GM18502 (cell line): Measurements from ENCODE around the gene GMEB2.

Experiments
- ATAC-seq: cut with Tn5 transposase; IDR thresholded peaks from one replicate; pipeline ENCODE4 v1.9.1; 2021; ENCODE audit warnings: mild to moderate bottlenecking; ENCODE audit not compliant: unreplicated experiment, poor library complexity

The GMEB2 gene

DNA sequence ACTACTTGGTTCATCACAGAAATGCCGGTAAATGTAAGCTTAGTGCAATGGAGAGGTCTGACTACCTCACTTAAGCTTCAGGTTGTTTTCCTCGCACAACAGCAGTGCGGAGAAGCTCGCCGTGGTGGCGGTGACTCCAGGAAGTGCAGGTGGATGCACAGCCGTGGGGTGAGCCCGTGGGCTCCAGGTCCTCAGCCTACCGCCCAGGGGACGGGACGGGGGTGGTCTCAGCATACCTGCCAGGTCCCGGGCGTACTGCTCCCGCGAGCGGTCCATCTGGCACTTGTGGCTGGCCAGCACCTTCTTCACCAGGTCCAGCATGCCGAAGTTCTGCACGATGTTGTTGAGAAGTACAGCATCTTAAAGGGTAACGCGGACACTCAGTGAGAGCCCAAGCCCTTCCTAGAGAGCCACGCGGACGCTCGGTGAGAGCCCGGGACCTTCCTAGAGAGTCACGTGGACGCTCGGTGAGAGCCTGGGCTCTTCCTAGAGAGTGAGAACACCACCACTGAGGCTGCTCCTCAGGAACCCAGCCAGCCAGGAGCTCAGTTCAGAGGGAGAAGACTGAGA lies 35.0 kb downstream of the GMEB2 start:
- ATAC-seq = no peak

DNA sequence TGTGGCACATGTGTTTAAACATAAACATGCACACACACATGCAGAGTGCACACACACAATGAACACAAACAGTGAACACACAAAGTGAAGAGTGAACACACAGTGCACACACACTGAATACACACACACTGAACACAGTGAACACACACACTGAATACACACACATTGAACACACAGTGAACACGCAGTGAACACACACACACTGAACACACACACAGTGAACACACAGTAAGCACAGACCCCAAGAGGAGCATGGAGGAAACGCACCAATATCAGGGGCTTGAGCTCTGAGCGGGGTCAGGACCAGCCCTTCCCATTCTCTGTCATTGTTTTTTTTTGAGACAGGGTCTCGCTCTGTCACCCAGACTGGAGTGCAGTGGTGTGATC lies 35.8 kb downstream of the GMEB2 start:
- ATAC-seq = no peak

DNA sequence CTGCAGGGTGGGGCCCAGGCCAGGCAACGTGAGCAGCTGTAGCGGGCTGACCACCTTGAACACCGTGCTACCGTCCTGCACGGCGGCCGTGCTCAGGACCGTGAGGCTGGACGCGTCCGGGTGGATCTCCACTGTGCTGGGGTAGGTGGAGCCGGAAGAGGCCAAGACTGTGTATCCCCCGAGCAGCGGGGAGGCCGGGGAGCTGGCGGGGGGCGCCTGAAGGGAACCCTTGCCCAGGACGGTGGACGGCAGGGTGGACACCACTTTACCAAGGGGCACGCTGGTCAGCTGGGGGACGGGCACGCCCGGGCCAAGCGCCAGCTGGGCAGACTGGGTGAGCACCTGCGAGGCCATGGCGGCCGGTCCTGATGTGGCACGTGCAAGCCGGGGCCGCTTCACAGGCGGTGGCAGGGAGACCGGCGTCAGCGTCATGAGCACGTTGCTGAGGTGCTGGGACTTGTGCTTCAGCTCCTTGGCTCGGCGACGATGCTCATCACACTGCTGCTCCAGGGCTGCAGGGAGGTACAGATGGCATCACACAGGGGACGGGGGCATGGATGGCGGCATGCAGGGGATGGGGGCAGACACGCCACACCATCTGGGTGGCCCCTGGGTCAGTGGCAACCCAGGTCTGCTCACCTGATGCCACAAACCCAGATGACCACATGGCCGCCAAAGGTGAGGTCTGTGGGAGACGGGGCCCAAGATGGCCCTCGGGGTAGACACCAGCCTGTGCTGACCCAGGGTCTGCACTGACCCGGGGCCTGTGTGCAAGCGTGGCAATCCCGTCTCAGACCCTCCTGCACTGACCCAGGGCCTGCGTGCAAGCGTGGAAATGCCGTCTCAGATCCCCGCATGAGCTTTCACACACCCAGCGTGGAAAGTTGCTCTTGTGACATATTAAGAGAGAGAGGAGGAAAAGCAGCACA lies 36.4 kb downstream of the GMEB2 start:
- ATAC-seq = no peak

DNA sequence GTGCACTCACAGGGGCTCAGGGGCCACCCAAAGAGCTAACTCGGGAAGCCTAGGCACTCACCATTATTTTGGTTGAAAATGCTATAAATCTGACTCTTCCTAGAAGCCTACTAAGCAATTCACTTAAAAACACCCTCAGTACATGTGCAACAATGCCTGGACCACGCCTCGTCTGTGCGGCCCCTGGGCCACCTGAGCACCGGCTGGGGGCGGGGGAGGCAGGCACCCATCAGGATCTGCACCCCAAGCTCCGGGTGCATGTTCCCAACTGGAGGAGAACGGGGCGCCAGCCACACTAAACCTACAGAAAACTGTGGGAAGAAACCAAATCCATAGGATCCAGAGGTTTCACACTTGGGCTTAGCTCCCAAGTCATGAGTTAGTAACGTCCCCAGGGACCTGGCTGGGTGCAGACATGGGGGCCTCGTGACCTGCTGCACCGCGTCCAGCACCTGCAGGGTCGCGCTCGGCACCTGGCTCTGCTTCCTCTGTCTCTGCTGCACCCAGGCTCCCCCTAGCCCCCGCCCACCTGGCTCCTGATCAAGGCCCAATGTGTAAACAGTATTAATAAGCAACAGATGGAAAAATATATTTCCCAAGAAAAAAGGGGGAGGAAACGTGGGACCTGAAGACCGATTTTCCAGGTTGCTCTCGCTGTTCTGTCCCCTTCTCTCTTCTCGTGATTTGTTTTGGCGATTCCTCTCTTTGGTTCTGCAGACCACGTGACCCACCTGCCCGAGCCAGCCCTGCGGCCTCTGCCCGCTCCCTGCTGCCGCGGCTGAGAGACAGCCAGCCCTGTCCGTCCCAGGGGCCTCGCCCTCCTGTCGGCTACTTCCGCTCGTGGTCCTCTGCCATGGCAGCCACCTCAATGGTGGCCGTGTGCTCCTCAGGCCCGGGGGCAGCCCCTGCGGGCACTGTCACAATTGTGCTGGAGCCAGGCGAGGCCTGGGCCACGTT lies 37.4 kb downstream of the GMEB2 start:
- no peak for ATAC-seq

DNA sequence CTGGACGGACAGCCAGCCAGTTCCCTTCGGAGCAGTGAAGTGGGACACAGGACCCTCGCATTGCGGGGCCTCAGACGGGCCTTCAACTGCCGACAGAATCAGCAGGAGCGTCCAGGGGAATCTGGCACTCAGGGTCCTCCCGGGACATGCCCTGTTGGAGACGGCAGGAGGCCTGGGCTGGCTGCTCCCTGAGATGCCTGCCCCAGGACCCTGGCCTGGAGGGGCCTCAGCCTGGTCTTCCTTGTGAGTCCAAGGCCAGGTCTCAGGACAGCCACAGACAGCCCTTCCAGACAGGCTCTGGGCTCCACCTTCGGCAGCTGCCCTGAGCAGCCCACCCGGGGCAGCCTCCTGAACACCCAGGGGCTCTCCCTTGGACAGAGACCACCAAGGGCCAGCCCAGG lies 38.3 kb downstream of the GMEB2 start:
- no peak for ATAC-seq

DNA sequence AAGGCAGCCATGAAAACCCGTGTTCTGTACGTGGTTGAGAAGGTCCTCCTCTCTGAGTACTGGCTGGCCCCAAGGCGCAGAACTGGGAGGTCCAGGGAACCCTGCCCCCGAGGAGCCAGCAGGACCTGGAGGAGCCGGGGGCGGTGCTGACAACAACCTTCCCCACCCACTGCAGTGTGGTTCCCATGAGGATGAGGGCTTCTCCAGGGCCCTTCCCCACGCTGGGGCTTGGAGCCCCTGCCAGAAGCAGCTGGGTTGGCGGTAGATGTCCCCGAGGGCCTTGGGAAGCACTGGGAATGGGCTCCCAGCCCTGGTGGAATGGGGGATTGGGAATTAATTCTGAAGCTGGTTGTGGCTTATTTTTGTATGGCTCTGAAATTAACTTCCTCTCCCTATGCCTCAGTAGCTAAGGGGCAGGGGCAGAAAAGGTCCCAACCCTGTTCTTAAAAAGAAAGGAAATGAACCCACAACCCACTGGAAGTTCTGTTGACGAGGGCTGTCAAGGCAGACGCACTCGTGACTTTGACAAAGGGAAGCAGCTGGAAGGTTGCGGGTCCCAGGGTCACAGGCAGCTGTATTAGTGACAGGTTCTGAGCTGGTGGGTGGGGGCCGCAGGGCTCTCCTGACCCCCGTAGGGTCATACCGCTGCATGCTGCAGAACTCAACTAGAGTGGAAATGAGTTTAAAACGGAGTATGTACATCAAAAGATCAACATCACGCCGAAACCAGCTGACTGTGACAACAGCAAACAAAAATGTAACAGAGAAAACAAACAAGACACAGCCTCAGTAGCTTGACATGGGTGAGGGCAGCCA lies 38.9 kb downstream of the GMEB2 start:
- no peak for ATAC-seq

DNA sequence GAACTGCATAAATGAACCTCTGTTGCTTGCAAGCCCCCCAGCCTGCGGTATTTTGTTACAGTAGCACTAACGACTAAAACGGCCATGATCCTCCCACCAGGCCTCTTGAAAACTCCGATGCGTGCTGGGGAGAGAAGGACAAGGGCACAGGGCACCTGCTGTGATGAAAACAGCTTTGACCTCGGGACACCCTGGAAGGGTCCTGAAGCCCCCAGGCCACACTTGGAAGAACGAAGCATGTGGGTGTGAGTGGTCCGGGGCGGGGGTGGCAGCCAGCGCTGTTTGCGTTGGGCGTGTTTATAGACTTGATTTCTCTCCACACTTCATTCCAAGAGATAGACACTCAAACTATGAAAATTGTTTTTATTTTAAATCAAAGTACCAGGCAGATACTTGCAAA lies 39.6 kb downstream of the GMEB2 start:
- no peak for ATAC-seq

DNA sequence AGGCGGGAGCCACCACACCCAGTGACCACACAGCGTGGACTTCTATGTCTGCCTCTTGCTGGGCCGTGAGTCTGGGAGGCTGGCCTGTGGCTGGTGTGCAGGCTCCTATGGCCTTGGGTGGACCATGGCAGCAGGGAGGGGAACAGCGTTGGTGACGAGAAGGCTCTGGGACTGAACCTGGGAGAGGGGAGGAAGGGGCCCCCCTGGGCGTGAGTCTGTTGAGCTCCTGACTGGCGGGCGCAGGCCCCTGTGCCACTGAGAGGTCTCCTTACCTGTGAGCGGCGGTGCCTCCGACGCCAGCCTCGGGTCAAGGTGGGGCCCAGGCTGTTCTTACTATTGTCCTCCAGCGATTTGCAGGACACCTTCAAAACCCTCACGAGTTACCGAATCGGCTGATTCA lies 40.1 kb downstream of the GMEB2 start:
- no peak for ATAC-seq

DNA sequence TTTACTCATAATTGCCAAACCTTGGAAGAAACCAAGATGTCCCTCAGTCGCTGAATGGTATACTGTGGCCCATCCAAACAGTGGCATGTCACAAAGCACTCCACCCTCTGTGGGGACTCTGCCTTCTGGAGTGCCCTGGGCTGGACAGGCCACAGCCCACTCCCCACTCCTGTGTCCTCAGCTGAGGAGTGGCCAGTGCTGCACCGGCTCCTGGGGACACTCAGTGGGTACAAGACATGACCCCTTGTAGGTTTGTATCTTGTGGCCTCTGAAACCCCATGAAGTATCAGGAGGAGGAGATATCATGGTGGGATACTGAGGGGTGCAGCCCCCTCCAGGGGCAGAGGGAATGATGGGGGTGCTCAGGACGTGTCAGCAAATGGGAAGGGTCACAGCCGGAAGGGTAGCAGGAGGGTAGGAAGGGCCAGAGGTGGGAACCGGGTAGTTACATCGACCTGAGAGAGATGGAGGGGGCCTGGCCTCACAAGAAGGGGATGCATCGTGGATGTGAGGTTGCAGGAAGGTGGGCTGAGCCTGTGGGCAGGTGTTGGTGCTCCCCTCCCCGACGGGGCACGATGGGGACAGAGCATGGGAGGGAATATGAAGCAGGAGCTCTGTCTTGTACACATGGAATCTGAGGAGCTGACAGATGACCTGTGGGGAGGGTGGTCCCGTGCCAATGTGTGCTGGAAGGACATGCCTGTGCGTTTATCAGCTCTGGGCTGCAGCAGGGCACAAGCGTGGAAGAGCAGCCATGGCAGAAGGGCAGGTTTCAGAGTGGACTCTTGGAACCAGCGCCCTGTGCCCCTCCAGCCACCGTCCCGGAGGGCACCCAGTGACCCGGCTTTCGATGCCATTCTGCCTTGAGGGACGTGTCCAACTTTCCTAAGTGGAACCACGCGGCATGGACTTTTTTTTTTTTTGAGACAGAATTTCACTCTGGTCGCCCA lies 41.0 kb downstream of the GMEB2 start:
- no peak for ATAC-seq

DNA sequence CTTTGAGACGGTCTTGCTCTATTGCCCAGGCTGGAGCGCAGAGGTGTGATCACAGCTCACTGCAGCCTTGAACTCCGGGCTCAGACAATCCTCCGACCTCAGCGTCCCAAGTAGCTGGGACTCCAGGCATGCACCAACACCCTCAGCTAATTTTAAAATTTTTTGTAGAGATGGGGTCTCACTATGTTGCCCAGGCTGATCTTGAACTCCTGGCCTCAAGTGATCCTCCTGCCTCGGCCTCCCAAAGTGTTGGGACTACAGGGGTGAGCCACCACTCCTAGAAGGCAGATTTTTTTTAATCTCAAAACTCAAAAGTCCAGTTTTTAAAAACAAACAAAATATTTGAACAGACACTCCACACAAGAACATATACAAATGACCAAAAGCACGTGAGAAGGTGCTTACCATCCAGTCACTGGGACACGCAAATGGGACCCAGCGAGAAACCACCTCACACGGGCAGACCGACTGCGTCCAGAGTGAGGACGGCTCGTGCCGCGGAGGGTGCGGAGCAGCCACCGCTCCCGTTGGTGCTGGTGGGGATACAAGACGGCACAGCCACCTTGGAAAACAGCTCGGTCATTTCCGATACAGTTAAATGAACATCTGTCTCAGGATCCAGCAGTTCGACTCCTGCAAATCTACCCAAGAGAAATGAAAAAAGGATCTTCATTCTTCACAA lies 44.4 kb downstream of the GMEB2 start:
- no peak for ATAC-seq

DNA sequence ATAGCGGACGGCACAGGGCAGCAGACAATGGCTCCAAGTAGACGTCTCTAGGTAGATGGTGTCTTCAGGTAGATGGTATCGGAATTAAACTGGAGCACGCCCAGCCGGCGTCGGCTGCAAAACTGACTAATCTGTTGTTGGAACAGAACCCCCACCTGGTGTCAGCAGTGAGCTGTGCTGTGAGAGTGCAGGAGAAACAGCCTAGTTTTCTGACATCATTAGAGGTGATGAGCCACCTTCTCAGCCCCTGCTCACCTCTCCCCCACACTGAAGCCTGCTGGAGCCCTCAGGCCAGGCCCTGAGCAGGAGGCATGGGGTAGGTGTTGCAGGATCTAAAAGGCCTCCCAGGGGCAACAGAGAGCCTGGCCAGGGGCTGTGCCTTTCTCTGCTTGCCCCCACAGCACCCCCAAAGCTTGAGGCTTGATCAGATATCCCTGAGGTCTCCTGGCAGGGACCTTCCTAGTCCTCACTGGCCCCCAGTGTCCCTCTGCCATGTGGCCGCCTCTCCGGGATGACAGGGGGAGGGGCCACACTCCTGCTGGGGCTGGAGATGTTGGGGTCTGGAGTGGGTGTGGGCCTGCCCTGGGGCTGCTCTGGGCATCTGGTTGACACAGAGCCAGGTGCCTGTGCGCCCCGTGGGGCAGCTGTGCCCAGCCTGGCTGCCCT lies 46.0 kb downstream of the GMEB2 start:
- no peak for ATAC-seq

DNA sequence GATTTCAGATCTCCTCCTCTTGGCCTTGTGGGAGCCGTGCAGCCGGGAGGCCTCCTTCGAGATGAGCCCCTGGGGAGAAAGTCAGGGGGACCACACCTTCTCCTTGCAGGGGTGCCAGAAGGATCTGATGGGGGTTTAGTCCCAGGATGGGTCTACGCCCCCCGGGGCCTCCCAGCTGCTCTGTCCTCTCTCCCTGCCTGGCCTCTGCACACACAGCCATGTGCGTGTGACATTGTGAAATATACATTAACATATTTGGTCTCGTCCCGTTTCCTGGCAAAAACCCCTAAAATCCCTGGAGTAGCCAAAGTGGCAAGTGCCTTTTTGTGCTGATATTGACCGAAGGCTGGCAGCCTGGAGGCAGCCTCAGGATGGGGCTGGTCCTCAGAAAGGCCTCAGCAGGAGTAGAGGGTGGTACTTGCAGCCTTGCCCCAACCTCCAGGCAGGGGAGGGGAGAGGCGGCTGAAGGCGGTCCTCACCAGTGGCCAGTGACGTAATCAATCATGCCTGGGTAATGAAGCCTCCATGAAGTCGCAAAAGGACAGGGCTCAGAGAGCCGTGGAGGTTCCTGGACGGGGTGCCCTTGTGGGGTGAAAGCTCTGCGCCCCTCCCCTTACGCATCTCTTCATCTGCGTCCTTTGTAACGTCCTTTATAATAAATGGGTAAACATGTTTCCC lies 47.7 kb downstream of the GMEB2 start:
- ATAC-seq = no peak

DNA sequence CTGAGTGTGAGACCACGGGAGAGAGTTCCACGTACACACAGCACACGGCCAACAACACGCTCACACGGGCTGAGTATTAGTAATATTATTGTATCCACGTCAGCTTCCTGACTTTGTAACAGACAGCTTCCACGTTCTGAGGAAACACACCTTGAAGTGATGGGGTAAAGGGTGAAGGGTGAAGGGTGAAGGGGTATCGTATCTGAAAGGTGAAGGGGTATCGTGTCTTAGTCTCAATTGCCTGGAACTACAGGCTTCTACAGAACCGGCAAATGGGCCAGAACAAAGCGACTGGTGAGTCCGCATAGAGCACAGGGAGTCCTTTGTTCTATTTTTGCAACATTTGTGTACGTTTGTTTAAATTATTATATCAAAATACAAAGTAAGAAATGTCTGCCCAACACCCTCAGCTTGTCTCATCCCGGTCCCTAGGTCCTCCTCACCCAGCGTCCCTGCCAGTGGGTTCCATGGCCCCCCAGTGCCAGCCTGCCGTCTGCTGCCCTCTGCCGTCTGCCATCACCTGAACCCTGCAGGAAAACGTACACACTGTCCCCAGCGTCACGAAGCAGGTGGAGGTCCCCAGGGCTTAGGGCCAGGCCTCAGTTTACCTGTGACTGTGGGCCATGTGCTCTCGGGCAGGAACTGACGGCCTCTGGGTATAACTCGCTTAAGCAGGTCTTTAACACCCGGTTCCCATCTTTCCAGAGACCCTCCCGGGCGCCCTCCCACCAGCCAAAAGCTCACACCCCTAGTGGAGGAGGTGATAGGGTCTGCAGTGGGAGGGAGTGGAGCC lies 48.5 kb downstream of the GMEB2 start:
- no peak for ATAC-seq

DNA sequence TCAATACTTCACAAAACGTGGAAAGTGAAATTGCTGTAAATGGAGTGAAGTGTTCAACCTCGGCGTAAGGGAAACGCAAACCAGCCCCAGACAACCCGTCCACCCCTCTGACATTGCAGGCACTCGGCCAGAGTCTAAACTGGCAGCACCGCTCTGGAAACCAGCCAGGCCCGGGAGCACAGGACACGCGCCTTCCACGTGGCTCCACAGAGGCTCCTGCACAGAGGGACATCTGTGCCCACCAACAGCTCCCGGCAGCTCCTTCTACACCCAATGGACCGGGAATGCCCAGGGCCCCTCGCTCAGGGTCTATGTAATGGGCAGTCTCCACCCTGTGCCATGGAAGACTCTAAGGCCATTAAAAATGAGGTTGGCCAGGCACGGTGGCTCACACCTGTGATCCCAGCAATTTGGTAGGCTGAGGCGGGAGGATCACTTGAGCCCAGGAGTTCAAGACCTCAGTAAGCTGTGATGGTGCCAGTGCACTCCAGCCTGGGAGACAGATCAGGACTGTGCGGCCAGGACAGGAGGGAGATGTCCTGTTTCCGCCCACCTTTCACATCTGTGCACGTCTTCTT lies 49.5 kb downstream of the GMEB2 start:
- ATAC-seq = no peak

DNA sequence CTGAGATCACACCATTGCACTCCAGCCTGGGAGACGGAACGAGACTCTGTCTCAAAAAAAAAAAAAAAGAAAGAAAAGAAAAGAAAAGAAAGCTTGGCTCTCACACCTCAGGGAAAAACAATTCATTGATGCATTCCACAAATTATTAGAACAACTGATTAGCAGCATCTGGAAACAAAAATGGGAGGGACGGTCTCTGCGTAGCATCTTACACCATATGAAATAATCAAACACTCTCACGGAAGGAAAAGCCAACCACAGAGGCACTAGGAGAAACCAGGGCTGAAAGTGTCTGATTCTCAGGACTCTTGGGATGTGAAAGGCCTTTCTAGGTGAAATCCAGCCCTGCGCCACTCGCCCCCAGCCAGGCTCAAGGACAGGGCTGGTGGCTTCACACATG lies 50.6 kb downstream of the GMEB2 start:
- ATAC-seq = no peak
